Caco-2 (cell line): ENCODE results near the gene BMP6. TPM values are rescaled to one million over a fixed set of nuclear protein-coding genes. Genes with fewer than 3 reads are reported as not detected.
A peak's percentile ranks its signal among the peaks of the same experiment; 100 is the strongest.

ENCODE experiments used
- BruUV-seq: library from RNA; stranded (reverse); fragments of 400-500 nt; replicated peaks from 2 replicates; lab custom pipeline; 2021; lab: Mats Ljungman, UMichigan
- CTCF ChIA-PET: fragments of 300-600 bp; sonication (Branson Sonifier 250); formaldehyde crosslinking; loops from one replicate; lab custom pipeline; 2022; ENCODE audit warnings: antibody characterized with exemption; lab: Charles Lee
- POLR2A ChIA-PET: fragments of 300-600 bp; sonication (Branson Sonifier 250); formaldehyde crosslinking; loops from one replicate; lab custom pipeline; 2022; ENCODE audit warnings: antibody characterized with exemption; lab: Charles Lee
- DNase-seq, 2 experiments: peaks; one replicate each; pipeline versions ENCODE4 v3.0.0 to v3.0.0-alpha.2; 2020 to 2022
- H3K27me3 ChIP-seq: replicated peaks from 2 replicates; pipeline ENCODE4 v1.6.0; 2011; ENCODE audit warnings: low read length; ENCODE audit not compliant: control insufficient read depth, insufficient read depth
- H3K36me3 ChIP-seq: 2 replicates; pipeline ENCODE4 v1.5.1; 2011; ENCODE audit warnings: low read length; ENCODE audit not compliant: control insufficient read depth, insufficient read depth
- H3K4me1 ChIP-seq: fragments of 250-450 bp; sonication (Bioruptor Pico); 2 replicates; pipeline ENCODE4 v1.5.1; 2020; ENCODE audit warnings: mild to moderate bottlenecking
- H3K4me3 ChIP-seq: 2 replicates; pipeline ENCODE4 v1.5.1; 2011; ENCODE audit warnings: low read depth, mild to moderate bottlenecking, control low read depth, low read length
- H3K9me3 ChIP-seq: fragments of 250-450 bp; sonication (Bioruptor Pico); 2 replicates; pipeline ENCODE4 v1.5.1; 2020; ENCODE audit warnings: mild to moderate bottlenecking, moderate library complexity
- H3K27ac Mint-ChIP-seq: one replicate; pipeline ENCODE4 v1.8.0; 2022; ENCODE audit warnings: mixed read lengths; ENCODE audit not compliant: unreplicated experiment
- H3K27me3 Mint-ChIP-seq: one replicate; pipeline ENCODE4 v1.8.0; 2022; ENCODE audit warnings: mixed read lengths; ENCODE audit not compliant: insufficient read depth, unreplicated experiment
- H3K36me3 Mint-ChIP-seq: one replicate; pipeline ENCODE4 v1.8.0; 2022; ENCODE audit warnings: mild to moderate bottlenecking, mixed read lengths; ENCODE audit not compliant: insufficient read depth, unreplicated experiment
- H3K4me1 Mint-ChIP-seq: one replicate; pipeline ENCODE4 v1.8.0; 2022; ENCODE audit warnings: low read depth, mixed read lengths; ENCODE audit not compliant: unreplicated experiment
- H3K4me3 Mint-ChIP-seq: one replicate; pipeline ENCODE4 v1.8.0; 2022; ENCODE audit warnings: mild to moderate bottlenecking, moderate library complexity, mixed read lengths; ENCODE audit not compliant: unreplicated experiment
- H3K9me3 Mint-ChIP-seq: one replicate; pipeline ENCODE4 v1.8.0; 2022; ENCODE audit warnings: mixed read lengths; ENCODE audit not compliant: unreplicated experiment
- intact Hi-C: fragments of 100-400 bp; cut with micrococcal nuclease; formaldehyde crosslinking; loops from one replicate; pipeline ENCODE4 v1.10.0; 2022; ENCODE audit not compliant: unreplicated experiment
- total RNA-seq: library from RNA; stranded (reverse); gene quantifications from 2 replicates; pipeline ENCODE4 v1.2.3, GENCODE V29; 2022
- TF ChIP-seq, protein P1 (sequence below), 2 experiments: fragments of 200-600 bp in 1 of 2; IDR thresholded peaks; 1 replicate in 1 of 2; 2 replicates in 1 of 2; pipeline versions ENCODE4 v1.5.1 to v1.8.0; 2011 to 2022; ENCODE audit warnings: antibody characterized with exemption in 1 of 2, control low read depth in 1 of 2, inconsistent platforms in 1 of 2, low read depth in 1 of 2, low read length in 1 of 2, mild to moderate bottlenecking in 1 of 2, moderate library complexity in 1 of 2; ENCODE audit not compliant: insufficient read depth in 1 of 2, severe bottlenecking in 1 of 2, unreplicated experiment in 1 of 2

BMP6 gene
- total RNA-seq, 1 experiment from 2014 or later = 0.61 TPM

DNA sequence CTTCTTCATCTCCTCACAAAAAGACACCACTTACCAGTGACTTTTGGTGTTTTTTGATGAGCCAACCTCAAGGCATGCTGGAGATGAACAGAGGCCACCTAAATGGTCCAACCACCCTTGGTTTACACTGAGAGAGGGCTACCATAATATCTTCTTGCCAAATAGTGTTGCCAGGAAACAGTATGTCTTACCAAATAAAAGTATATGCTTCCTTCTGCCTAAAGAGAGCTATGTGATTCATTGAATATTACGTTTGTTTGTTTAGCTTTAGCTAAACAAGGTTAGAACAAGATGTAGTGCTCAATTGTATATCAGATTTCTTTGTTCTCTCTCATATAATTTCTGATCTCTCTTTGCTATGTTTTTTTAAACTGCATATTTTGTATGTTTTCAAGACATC is 40.6 kb upstream of the BMP6 start:
- H3K9me3 ChIP-seq = no peaks in the 10 kb centered on the region
- no peak overlapping the region for H3K27ac Mint-ChIP-seq
- H3K9me3 Mint-ChIP-seq = no peaks in the 10 kb centered on the region
- H3K4me3 ChIP-seq = no peak overlapping the region
- ChIA-PET POLR2A (no interaction called here), CTCF (no interaction called here)
- H3K27me3 ChIP-seq = no peaks in the 10 kb centered on the region
- intact Hi-C loops = no loop called here
- no TSS peak for BruUV-seq
- no peaks in the 10 kb centered on the region for H3K36me3 Mint-ChIP-seq
- TF ChIP-seq, protein P1, sequence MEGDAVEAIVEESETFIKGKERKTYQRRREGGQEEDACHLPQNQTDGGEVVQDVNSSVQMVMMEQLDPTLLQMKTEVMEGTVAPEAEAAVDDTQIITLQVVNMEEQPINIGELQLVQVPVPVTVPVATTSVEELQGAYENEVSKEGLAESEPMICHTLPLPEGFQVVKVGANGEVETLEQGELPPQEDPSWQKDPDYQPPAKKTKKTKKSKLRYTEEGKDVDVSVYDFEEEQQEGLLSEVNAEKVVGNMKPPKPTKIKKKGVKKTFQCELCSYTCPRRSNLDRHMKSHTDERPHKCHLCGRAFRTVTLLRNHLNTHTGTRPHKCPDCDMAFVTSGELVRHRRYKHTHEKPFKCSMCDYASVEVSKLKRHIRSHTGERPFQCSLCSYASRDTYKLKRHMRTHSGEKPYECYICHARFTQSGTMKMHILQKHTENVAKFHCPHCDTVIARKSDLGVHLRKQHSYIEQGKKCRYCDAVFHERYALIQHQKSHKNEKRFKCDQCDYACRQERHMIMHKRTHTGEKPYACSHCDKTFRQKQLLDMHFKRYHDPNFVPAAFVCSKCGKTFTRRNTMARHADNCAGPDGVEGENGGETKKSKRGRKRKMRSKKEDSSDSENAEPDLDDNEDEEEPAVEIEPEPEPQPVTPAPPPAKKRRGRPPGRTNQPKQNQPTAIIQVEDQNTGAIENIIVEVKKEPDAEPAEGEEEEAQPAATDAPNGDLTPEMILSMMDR (IDR thresholded peaks at IDR 0.05; ENCODE audit: insufficient read depth in 1 of 2, low read depth in 1 of 2, low read length in 1 of 2, severe bottlenecking in 1 of 2, unreplicated experiment in 1 of 2) = no peak
- DNase-seq = no peak
- peaks cover 8% of the 10 kb centered on the region for H3K4me1 Mint-ChIP-seq
- peaks cover 6% of the 10 kb centered on the region; the same call in 1 of the 2 replicates for H3K4me1 ChIP-seq
- H3K36me3 ChIP-seq = no peaks in the 10 kb centered on the region
- H3K27me3 Mint-ChIP-seq = no peaks in the 10 kb centered on the region
- H3K4me3 Mint-ChIP-seq = no peak overlapping the region

DNA sequence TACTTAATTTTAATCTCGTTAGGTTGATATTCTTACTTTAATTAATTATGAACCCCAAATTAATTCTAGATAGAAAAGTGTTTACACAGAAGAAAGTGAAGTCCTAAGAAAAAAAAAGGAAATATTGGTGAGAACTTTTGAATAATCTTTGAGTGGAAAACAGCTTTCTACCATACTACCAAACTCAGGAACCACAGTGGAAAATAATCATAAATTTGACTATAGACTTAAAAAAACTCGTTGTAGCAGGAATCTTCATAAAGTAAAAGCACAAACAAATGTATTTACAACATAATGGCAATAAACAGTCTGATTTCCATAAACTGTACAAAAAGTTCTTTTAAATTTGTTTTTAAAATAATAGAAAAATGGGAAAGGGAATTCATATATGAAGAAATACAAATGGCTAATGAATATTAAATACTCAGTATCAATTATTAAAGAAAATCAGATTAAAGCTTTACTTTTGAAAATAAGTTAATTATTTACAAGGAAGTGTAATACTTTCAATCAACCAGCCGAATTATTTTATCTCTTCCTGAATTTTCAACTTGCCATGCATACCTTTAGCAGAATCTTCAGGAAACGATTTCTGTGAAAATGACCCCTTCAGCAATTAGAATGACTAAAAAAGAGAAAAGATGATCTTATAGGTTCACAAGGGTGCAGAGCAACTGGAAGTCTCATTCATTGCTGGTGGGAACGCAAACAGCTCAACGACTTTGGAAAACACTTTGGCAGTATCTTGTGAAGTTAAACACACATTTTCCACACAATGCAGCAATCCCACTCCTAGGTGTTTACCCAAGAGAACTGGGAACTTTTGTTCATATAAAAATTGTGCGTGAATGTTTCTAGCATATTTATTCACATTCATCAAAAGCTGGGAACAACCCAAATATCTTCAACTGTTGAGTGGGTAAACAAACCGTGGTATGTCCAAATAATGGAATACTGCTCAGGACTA is 38.5 kb upstream of the BMP6 start:
- H3K4me1 Mint-ChIP-seq = peaks cover 6% of the 10 kb centered on the region
- no peaks in the 10 kb centered on the region for H3K27me3 Mint-ChIP-seq
- H3K4me3 Mint-ChIP-seq = no peak overlapping the region
- H3K36me3 Mint-ChIP-seq = no peaks in the 10 kb centered on the region
- ChIA-PET CTCF (no interaction called here), POLR2A (no interaction called here)
- peaks cover 16% of the 10 kb centered on the region for H3K4me1 ChIP-seq
- DNase-seq = no peak
- no TSS peak for BruUV-seq
- H3K27ac Mint-ChIP-seq = no peak overlapping the region
- no peaks in the 10 kb centered on the region for H3K36me3 ChIP-seq
- intact Hi-C loops = no loop called here
- no peaks in the 10 kb centered on the region for H3K27me3 ChIP-seq
- no peak overlapping the region for H3K4me3 ChIP-seq
- no peaks in the 10 kb centered on the region for H3K9me3 ChIP-seq
- TF ChIP-seq, protein P1 (IDR thresholded peaks at IDR 0.05; ENCODE audit: insufficient read depth in 1 of 2, low read depth in 1 of 2, low read length in 1 of 2, severe bottlenecking in 1 of 2, unreplicated experiment in 1 of 2) = no peak
- H3K9me3 Mint-ChIP-seq = no peaks in the 10 kb centered on the region

DNA sequence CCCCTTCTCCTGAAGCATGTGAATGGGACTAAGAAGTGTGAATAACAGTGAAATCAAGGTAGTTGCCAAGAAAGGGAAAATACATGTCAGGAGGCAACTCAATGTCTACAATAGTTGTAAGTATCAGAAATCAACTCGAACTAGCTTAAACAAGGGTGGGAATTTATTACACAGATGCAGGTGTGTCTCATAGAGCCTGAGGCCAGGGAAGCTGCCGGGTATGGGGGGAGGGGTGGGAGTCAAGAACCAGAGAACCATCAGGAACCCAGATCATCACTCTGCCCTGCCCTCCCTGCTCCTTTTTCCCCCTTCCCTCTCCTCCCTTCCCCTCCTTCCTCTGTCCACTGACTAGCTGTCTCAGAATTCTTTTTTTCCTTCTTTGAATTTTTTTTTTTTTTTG is 34.9 kb upstream of the BMP6 start:
- Histone ChIP-seq H3K36me3 (no peaks in the 10 kb centered on the region), H3K4me1 (peaks cover 21% of the 10 kb centered on the region), H3K9me3 (no peaks in the 10 kb centered on the region), H3K4me3 (no peak overlapping the region), H3K27me3 (no peaks in the 10 kb centered on the region)
- H3K4me1 Mint-ChIP-seq = no peaks in the 10 kb centered on the region
- ChIA-PET CTCF (no interaction called here), POLR2A (no interaction called here)
- no peak for DNase-seq
- BruUV-seq = no TSS peak
- intact Hi-C loops = no loop called here
- peak overlapping the region; percentile 65 for H3K27ac Mint-ChIP-seq
- H3K9me3 Mint-ChIP-seq = no peaks in the 10 kb centered on the region
- TF ChIP-seq, protein P1 (IDR thresholded peaks at IDR 0.05; ENCODE audit: insufficient read depth in 1 of 2, low read depth in 1 of 2, low read length in 1 of 2, severe bottlenecking in 1 of 2, unreplicated experiment in 1 of 2) = no peak
- no peaks in the 10 kb centered on the region for H3K36me3 Mint-ChIP-seq
- no peak overlapping the region for H3K4me3 Mint-ChIP-seq
- no peaks in the 10 kb centered on the region for H3K27me3 Mint-ChIP-seq
